GM06990 (cell line): ENCODE measurements around the gene LKAAEAR1.

Source experiments
- DNase-seq: peaks from one replicate; pipeline ENCODE4 v3.0.0-alpha.2; 2011; ENCODE audit not compliant: insufficient read length; ENCODE audit errors: extremely low read depth
- H3K27me3 ChIP-seq: replicated peaks from 2 replicates; pipeline ENCODE4 v1.6.0; 2011; ENCODE audit warnings: low read length; ENCODE audit not compliant: control insufficient read depth, insufficient read depth
- H3K36me3 ChIP-seq: 2 replicates; pipeline ENCODE4 v1.5.1; 2011; ENCODE audit warnings: low read length; ENCODE audit not compliant: control insufficient read depth, insufficient read depth
- H3K4me3 ChIP-seq: replicated peaks from 2 replicates; pipeline ENCODE4 v1.5.1; 2011; ENCODE audit warnings: low read depth, mild to moderate bottlenecking, control low read depth, low read length
- CTCF ChIP-seq: IDR thresholded peaks from 2 replicates; pipeline ENCODE4 v1.5.1; 2011; ENCODE audit warnings: low read length, control low read depth, mild to moderate bottlenecking, inconsistent platforms; ENCODE audit not compliant: insufficient read depth, poor library complexity, severe bottlenecking

Gene LKAAEAR1

GRCh38 chr20:64048402-64049044 is 35.7 kb downstream of the LKAAEAR1 start:
- Histone ChIP-seq H3K4me3 (no peak overlapping the region), H3K36me3 (no peaks in the 10 kb centered on the region), H3K27me3 (no peaks in the 10 kb centered on the region; the same call in 1 of the 2 replicates)
- no peak for TF ChIP-seq CTCF
- DNase-seq, result no peak

GRCh38 chr20:64047968-64048401 is 36.2 kb downstream of the LKAAEAR1 start:
- H3K27me3 ChIP-seq, result no peaks in the 10 kb centered on the region; the same call in 1 of the 2 replicates
- no peak for DNase-seq
- H3K4me3 ChIP-seq, result no peak overlapping the region
- no peak for TF ChIP-seq CTCF
- H3K36me3 ChIP-seq, result no peaks in the 10 kb centered on the region

- no peaks in the 10 kb centered on the region for H3K36me3 ChIP-seq
- TF ChIP-seq CTCF, result no peak
- H3K27me3 ChIP-seq, result no peaks in the 10 kb centered on the region; the same call in 1 of the 2 replicates
- H3K4me3 ChIP-seq, result no peak overlapping the region
- no peak for DNase-seq
Measured at GRCh38 chr20:64047046-64047389, 37.2 kb downstream of the LKAAEAR1 start.

GRCh38 chr20:64045346-64046011 is 38.7 kb downstream of the LKAAEAR1 start:
- no peak for TF ChIP-seq CTCF

GRCh38 chr20:64044484-64045247 is 39.5 kb downstream of the LKAAEAR1 start:
- DNase-seq, result no peak
- TF ChIP-seq CTCF, result no peak

More at GRCh38 chr20:64045346-64046011, 38.7 kb downstream of the LKAAEAR1 start:
- Histone ChIP-seq H3K27me3 (no peaks in the 10 kb centered on the region; the same call in 1 of the 2 replicates), H3K36me3 (no peaks in the 10 kb centered on the region), H3K4me3 (no peak overlapping the region)
- no peak for DNase-seq

More at GRCh38 chr20:64044484-64045247, 39.5 kb downstream of the LKAAEAR1 start:
- Histone ChIP-seq H3K27me3 (no peaks in the 10 kb centered on the region; the same call in 1 of the 2 replicates), H3K4me3 (no peak overlapping the region), H3K36me3 (no peaks in the 10 kb centered on the region)
